ENCODE data around the gene RASSF8.

- no peak for TF ChIP-seq CTCF (conservative IDR thresholded peaks at IDR 0.05; ENCODE audit: low read length)
- TF ChIP-seq EZH2phosphoT487 (IDR thresholded peaks at IDR 0.05; ENCODE audit: borderline replicate concordance, low read depth, low read length), result no peak
These were observed 38.9 kb downstream of the RASSF8 start for GRCh38 chr12:25997201-25997963.

Measured in OCI-LY7 (cell line).